NAMALWA (cell line): ENCODE measurements around the gene HIF1AN.

Source experiments
- DNase-seq: peaks from one replicate; pipeline ENCODE4 v3.0.0-alpha.2; 2015; ENCODE audit warnings: low spot score

The HIF1AN gene

GRCh38 chr10:100535715-100536353 lies at the start of gene HIF1AN:
Gene HIF1AN (plus strand): TSS chr10:100535943. CDS start chr10:100535959, 16 bp downstream.
- peak; percentile 98 for DNase-seq

GRCh38 chr10:100487529-100487928 lies 48.2 kb upstream of the HIF1AN start:
- DNase-seq, result no peak

- no peak for DNase-seq
Measured at GRCh38 chr10:100489396-100489795, 46.3 kb upstream of the HIF1AN start.

GRCh38 chr10:100490531-100490930 lies 45.2 kb upstream of the HIF1AN start:
- DNase-seq, result no peak

GRCh38 chr10:100496567-100496966 lies 39.2 kb upstream of the HIF1AN start:
- no peak for DNase-seq

GRCh38 chr10:100498059-100498458 lies 37.7 kb upstream of the HIF1AN start:
- DNase-seq, result no peak

- DNase-seq, result no peak
Measured at GRCh38 chr10:100501423-100501822, 34.3 kb upstream of the HIF1AN start.

GRCh38 chr10:100502926-100503494 lies 32.7 kb upstream of the HIF1AN start:
- DNase-seq, result no peak

GRCh38 chr10:100504096-100504495 lies 31.6 kb upstream of the HIF1AN start:
- DNase-seq, result no peak

GRCh38 chr10:100505164-100505563 lies 30.6 kb upstream of the HIF1AN start:
- no peak for DNase-seq

- DNase-seq, result no peak
Measured at GRCh38 chr10:100506596-100507356, 29.0 kb upstream of the HIF1AN start.

GRCh38 chr10:100507357-100507732 lies 28.4 kb upstream of the HIF1AN start:
- no peak for DNase-seq

GRCh38 chr10:100508266-100508665 lies 27.5 kb upstream of the HIF1AN start:
- no peak for DNase-seq

- DNase-seq, result peak; percentile 80
Measured at GRCh38 chr10:100508691-100509150, 27.0 kb upstream of the HIF1AN start.

- no peak for DNase-seq
Measured at GRCh38 chr10:100509241-100509840, 26.4 kb upstream of the HIF1AN start.

- peak; percentile 16 for DNase-seq
Measured at GRCh38 chr10:100510533-100511308, 25.0 kb upstream of the HIF1AN start.

GRCh38 chr10:100515612-100516011 lies 20.1 kb upstream of the HIF1AN start:
- no peak for DNase-seq

GRCh38 chr10:100516847-100517246 lies 18.9 kb upstream of the HIF1AN start:
- no peak for DNase-seq

GRCh38 chr10:100518761-100519241 lies 16.9 kb upstream of the HIF1AN start:
- peak; percentile 63 for DNase-seq

GRCh38 chr10:100519311-100520051 lies 16.3 kb upstream of the HIF1AN start, which contains the start of gene SEC31B:
Gene SEC31B (minus strand): TSS chr10:100519861. CDS start chr10:100516952, 2,909 bp downstream.
- DNase-seq, result no peak

GRCh38 chr10:100520811-100521210 lies 14.9 kb upstream of the HIF1AN start:
- no peak for DNase-seq
